ENCODE measurements around the gene GABPB1. TPM values are rescaled to one million over a fixed set of nuclear protein-coding genes. Genes with fewer than 3 reads are reported as not detected.

The GABPB1 gene
- total RNA-seq, 1 donor from 2014 or later: 16.0 TPM

DNA sequence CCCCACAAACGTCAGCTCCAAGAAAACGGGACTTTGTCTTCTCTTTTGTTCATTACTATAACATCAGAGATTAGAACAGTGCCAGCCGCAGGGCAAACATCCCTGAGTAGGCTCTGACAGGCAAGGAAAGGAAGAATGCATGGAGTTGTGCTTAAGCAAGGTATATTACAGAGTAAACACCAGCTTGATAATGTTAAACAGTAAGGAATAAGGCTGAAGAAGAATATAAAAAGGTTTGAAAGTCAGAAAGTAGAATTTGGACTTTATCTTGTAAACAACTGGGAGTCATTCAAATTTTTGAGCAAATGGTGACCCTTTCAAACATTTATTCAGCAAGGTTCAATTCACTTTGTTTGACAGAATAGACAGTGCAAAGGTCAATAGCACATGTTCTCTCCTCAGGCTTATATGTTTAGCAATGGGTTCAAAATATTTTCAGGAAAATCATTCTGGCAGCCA lies 11.0 kb downstream of the GABPB1 start:
- DNase-seq (ENCODE audit: low spot score): no peak

DNA sequence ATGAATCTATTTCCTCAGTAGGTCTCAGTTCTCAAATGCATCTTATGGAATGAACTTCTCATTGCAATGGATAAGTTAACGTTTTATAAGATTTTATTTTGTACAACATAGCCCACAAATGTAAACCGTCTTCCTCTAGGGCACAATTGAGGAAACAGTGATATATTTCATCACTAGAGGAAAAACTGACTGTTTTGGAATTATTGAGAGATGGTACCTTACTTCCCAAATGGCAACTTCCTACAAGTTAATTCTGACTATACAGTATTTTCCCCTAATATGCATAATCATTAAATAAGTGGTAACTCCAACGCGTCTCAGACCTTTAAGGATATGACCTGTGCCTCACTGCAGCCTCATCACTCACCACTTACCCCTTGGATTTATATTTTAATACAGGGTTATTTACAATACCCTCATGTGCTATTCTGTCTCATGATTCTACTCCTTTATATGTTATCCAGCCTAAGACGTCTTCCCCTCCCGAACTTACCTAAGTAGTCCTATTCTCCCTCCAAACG lies 13.3 kb downstream of the GABPB1 start:
- DNase-seq (ENCODE audit: low spot score): no peak

DNA sequence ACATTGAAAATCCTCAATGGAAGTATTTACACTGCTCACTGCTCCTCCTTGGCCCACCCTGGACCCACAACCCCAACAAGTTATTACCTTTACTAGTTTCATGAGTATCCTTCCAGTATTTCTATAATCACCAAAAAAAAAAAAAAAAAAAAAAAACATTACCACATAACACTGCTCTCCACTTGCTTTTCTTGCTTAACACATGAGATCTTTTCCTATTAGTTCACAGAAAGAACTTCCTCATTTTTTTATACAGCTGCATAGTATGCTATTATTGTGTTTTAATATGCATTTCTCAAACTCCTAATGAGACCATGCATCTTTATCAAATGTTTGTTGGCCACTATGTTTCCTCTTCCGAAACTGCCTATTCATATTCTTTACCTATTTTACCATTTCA lies 14.6 kb downstream of the GABPB1 start:
- no peak for DNase-seq (ENCODE audit: low spot score)

DNA sequence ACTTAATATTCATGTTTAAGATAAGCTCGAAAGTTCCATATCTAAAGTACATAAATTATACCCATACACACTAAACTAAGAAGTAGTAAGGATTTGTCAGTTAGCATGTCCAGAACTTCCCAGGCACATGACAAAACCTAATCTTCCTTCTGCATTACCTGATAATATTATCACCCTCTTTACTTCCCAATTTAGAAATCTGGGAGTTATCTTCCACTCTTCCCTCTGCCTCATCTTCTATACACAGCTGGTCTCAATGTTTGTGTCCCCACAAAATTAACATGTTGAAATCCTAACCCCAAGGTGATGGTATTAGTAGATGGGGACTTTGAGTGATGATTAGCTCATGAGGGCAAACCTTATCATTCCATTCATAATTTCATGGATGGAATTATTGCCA lies 15.3 kb downstream of the GABPB1 start:
- DNase-seq (ENCODE audit: low spot score): no peak

DNA sequence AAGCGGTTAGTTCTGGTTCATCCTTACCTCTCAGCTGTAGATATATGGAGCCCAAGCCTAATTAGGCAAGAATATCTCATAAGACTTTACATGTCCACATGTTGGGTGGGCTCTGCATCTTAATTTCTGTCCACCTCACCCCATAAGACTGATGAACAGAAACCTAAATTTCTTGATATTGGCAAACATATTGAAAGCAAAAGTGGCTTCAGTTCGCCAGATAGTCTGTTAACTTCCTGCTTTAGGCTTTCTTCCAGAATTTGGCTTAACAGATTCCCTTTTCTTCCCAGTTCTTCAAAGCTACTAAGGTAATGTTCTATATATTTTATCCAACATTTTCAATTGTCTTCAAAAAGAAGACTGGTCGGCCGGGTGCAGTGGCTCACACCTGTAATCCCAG lies 19.7 kb downstream of the GABPB1 start:
- DNase-seq (ENCODE audit: low spot score): no peak

DNA sequence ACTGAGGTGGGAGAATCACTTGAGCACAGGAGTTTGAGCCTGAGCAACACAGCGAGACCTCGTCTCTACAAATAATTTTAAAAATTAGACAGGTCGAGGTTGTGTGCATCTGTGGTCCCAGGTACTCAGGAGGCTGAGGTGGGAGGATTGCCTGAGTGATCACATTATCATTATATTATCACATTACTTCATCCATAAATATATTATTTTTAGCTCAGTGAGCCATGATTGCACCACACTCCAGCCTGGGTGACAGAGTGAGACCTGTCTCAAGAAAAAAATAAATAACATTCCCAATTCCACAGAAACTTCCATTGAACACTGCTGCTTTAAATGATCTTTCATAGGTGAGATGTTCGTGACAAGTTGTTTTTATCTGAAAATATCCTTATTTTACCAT lies 21.8 kb downstream of the GABPB1 start:
- no peak for DNase-seq (ENCODE audit: low spot score)

DNA sequence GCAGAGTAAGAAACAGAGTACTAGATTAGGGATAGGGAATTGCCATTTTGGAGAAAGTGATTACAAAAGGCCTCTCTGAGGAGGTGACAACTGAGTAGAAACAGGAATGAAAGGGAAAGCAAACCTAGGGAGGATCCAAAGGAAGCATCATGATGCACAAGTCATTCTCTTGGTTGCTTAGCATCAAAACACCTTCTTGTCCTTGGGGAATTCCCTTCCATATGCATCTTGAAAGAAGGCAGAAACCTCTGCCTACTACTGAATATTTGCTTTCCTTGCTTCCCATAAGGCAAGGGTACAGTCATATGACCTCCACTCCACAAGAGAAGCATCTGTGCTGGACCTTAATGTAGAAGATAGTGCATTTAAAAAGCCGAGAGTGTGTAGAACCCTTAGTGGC lies 24.1 kb downstream of the GABPB1 start:
- no peak for DNase-seq (ENCODE audit: low spot score)

DNA sequence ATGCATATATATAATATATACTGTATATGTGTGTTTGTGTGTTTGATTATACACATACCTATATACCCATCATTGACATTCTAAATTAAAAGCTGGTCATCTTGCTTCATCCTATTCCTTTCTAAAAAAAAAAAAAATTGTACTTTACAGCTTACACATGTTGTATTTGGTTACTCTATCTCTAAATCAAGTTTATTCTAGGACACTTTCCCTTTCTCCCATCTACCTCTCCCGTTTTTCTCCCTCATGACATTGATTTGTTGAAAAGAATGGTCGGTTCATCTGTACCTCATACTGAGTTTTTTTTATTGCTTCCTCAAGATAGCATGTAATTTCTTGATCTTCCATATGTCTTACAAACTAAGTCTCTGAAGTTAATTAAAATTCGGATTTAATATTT lies 26.9 kb downstream of the GABPB1 start:
- DNase-seq (ENCODE audit: low spot score): no peak

DNA sequence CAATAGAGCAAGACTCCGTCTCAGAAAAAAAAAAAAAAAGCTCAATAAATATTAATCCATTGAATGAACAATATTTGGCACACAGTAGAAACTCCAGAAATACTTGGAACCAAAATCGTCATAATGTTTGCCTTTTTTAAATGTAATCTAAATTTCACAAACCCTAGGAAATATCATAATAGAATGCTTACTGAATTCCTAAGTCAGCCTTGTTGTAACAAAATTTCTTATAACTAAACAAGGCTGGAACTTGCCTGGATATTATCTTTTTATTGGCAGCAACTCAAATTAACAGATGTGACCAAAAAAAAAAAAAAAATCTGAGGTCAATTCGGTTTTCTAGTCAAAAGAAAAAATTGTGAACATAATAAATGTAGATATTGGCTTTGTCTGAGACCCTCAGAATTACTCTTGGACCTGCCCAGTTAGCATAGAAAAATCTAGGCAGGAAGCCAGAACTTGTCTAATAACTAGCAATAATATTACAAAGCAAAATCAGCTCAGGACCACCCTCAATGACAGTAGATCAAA lies 33.3 kb downstream of the GABPB1 start:
- DNase-seq (ENCODE audit: low spot score): no peak

DNA sequence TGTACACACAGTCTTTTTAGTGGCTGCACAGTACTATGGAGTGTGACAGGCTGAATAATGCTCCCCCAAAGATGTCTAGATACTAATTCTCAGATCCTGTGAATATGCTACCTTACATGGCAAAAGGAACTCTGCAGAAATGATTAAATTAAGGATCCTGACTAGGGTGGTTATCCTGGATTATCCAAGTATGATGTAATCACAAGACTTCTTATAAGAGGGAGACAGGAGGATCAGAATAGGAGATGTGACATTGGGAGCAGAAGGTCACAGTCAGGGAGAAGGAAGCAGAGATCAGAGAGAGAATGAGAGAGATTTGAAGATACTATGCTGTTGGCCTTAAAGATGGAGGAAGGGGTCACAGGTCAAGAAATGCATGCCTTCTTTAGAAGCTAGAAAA lies 34.5 kb downstream of the GABPB1 start:
- no peak for DNase-seq (ENCODE audit: low spot score)

DNA sequence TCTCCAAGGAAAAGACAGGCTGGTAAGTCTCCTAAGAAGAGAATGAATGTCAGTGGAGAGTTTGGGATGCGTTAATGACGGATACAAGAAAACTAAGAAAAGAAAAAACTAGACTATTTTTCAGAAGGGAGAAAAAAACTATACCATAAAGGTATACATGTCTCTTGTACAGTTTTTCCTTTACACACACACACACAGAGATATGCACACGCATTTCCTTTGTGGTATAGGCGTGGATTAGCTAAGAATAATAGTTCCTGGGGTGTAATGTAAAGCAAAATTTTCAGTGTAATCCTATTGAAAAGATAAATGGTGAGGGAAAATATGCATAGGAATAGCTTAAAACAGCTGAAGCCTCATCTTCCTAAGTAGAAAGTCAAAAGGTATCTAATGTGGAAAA lies 36.3 kb downstream of the GABPB1 start:
- DNase-seq (ENCODE audit: low spot score): no peak

DNA sequence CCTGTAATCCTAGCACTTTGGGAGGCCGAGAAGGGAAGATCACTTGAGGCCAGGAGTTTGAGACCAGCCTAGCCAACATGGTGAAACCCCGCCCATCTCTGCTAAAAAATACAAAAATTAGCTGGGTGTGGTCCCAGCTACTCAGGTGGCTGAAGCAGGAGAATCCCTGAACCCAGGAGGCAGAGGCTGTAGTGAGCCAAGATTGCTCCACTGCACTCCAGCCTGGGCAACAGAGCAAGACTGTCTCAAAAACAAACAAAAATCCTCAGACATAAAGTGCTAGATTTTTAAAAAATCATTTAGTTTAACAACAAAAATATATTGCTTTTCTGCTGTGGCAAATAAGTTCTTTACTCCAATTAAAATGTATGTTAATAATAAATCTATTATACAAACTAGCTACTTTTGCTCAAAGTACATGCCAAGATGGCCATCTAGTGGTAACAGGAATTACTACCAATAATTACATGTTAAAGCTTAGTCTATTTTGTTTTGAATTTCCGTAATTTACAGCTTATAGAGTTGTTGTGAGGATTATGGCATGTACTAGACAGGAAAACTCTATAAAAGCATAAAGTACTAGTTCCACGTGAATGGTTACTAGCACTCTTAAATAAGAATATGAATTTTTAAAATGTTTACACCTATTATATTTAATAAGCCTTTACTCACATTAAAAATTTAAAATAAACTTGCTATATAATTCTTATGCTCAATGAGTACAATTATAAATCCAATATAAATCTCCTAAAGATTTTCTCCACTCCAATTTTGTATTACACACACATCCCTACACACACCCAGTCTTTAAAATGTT lies 39.0 kb downstream of the GABPB1 start:
- no peak for DNase-seq (ENCODE audit: low spot score)

DNA sequence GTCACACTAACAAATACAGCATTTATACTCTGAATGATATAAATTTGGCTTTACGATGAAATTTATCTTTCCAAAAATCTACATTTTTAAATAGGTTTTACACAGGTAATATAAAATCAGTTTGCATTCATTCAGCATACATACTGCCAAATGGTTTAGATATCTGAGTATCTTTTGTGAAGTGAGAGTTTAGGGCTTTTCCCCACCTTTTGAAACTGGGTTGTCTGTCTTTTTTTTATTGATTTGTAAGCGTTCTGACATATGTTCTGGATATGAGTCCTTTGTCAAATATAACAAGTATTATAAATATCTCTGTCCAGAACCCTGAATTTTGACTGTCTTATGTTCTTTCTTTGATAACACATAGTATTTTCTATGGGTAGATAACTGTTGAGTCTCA lies 42.4 kb downstream of the GABPB1 start:
- DNase-seq (ENCODE audit: low spot score): no peak

DNA sequence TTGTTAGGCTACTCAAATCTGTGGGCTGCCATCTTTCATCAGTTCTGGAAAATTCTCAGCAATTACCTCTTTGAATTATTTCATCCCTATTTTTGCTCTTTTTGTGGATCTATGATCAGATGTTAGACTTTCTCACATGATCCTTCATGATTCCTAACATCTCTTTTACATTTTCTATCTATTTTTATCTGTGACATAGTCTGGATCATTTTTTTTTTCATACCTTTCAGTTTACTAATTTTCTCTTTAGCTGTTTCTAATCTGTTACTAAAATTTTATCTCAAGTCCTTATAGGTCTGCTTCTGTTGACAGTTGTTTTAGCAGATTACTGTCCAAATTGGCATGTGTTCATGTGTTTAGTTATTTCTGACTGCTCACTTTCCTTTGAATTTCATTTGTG lies 47.2 kb downstream of the GABPB1 start:
- DNase-seq (ENCODE audit: low spot score): no peak

DNA sequence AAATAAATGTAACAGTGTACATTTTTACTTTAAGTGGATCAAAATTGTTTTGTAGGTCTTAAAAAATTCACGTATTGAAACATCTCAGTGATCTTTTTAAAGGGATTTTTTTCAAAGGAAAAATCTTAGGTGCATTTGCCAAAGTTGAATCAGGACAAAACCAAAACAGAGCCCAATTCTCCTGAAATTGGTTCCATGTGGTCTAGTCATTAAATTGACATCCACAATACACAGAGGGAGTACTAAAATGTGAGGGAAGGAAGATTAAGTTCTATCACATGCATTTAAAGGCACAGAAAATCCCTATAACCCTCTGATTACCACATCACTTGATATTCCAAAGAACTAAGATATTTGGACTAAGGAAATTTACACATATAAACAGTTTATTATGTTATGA lies 50.2 kb downstream of the GABPB1 start:
- DNase-seq (ENCODE audit: low spot score): no peak

DNA sequence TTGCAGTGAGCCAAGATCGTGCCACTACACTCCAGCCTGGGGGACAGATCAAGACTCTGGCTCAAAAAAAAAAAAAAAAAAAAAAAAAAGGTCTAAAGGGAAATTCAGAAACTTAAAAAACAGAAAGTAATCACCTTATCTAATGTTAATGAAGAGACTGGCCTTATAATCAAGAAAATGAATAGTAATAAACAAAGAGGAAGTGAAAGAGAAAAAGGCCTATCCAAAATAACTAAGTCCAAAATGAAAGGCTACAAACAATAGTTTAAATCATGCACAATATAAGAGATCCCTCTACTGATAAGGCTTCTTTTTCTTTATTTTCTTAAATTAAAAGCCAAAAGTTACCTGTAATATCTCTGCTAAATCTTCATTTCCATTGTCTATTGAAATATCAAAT lies 52.4 kb downstream of the GABPB1 start:
- DNase-seq (ENCODE audit: low spot score): no peak

DNA sequence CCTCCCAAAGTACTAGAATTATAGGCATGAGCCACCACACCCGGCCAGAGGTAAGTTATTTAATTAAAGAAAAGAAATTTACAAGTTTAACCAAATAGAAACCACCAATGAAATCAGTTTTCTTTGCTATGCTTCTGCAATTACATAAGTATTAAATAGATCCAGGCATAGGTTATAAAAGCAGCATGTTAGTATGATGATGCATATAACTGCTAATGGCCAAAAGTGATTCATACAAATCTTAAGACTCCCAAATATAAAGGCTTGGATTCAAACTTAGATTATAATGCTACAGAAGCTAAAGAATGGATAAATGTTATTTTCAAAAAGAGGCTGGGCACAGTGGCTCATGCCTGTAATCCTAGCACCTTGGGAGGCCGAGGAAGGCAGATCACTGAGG lies 56.7 kb downstream of the GABPB1 start:
- DNase-seq (ENCODE audit: low spot score): no peak

DNA sequence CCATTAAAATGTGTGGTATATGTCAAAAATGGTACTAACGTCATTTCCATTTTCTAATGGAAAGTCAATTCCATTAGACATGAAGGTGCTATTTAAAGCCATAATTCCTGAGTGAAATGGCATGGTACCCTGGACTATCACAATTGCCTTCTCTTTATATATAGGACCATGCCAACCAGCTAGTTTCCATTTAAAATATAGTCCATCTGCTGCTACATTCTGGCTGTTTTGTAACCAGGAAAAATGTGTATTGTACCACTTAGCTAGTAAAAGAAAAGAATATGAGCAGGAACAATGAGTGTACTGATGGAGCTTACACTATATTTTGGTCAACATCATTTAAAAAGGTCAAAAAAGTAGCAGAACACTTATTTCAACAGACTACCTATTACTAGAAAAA lies 59.0 kb downstream of the GABPB1 start:
- DNase-seq (ENCODE audit: low spot score): no peak

DNA sequence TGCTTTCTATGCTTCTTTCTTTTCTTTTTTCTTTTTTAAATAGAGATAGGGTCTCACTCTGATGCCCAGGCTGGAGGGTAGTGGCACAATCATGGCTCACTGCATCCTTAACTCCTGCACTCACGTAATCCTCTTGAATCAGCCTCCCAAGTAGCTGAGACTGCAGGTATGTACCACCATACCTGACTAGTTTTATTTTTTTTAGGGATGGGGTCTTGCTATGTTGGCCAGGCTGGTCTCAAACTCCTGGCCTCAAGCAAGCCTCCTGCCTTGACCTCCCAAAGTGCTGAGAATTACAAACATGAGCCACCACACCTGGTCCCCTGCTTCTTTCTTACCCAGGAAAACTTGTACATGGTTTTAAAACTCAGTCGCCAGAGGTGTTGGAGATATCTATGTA lies 65.2 kb downstream of the GABPB1 start:
- DNase-seq (ENCODE audit: low spot score): no peak

DNA sequence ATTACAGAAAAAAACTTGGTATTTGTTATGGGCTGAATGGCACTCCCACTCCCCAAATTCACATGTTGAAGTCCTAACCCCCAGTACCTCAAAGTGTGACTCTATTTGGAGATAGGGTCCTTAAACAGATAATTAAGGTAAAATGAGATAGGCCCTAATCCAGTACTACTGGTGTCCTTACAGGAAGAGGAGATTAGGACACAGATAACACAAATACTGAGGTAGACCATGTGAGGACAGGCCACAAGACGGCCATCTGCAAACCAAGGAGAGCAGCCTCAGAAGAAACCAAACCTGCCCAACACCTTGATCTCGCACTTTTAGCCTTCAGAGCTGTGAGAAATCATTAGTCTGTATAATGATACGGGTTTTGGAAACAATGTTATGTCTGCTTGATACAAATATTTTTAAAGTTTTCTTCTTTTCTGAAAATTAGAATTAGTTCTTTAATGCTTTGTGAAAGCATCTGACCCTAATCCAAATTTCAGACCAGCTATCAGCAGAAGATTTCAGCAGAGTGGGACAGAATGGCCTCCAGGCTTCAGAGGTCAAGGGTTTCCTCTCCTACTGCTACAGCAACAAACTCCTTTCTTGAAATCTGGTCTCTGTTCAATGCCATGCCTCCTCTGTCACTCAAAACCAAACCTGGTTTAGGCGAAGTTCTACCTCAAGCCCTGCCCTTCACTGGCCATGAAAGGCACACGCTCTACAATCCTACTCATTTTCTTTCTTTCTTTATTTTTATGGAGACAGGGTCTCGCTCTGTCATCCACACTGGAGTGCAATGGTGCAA lies 67.5 kb downstream of the GABPB1 start:
- no peak for DNase-seq (ENCODE audit: low spot score)

DNA sequence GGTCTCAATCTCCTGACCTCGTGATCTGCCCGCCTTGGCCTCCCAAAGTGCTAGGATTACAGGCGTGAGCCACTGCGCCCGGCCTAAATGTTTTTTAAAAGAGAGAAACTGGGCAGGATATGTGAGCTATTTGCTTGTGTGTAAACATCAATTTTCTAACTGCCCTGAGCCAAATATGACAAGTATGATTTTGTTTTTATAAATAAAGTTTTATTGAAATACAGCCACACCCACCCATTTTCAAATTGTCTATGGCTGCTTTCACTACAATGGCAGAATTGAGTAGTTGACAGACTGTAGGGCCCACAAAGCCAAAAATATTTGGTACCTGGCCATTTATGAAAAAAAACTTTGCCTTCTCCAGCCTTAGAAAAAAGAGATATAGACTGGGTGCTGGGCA lies 73.6 kb downstream of the GABPB1 start:
- no peak for DNase-seq (ENCODE audit: low spot score)

DNA sequence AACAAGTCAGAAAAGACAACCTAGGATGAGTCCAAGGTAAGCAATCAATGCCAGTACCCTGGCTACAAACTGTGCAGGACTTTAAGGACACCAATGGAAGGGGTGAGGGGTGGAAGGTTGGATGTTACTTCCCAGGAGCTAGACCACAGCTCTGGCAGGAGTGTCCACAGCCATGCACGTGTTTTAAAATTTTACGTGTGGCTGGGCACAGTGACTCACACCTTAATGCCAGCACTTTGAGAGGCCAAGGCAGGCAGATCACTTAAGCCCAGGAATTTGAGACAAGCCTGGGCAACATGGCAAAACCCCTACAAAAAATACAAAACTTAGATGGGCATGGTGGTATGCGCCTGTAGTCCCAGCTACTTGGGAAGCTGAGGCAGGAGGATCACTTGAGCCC lies 74.7 kb downstream of the GABPB1 start:
- no peak for DNase-seq (ENCODE audit: low spot score)

DNA sequence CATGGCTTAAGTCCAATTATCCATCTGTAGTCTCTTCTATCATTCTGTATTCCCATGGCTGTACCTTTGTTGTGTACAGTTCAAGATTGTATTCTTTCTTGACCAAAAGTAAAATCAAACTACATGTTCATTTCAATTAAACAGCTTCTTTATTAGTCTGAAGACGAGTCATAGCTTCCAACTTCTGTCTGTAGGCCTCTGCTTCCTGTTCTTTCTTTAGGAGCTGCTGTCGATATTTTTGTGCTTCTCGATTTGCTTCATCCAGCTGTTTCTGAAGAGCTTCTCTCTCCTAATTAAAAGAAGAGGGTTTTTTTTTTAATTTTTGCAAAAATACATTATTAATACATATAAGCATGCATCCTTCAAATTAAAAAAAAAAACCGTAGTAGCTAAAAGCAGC lies 76.5 kb downstream of the GABPB1 start:
- DNase-seq (ENCODE audit: low spot score): no peak

Data from mucosa of gallbladder (tissue), 1 donor.